Superior temporal gyrus (tissue), 1 donor: ENCODE results near the gene ADGRV1.
"Not testable (repeated sequence)": the region's sequence is repeated elsewhere in the genome, so short reads cannot be mapped to it uniquely, and the experiment has no call there.

Experiments
- DNase-seq: peaks from one replicate; pipeline ENCODE4 v3.0.0-alpha.2; 2016; ENCODE audit errors: extremely low spot score

ADGRV1 gene

GRCh38 chr5:90940227-90940995 lies 381.8 kb downstream of the ADGRV1 start:
- no peak for DNase-seq

GRCh38 chr5:90941002-90941720 lies 382.6 kb downstream of the ADGRV1 start:
- DNase-seq, result no peak

- no peak for DNase-seq
Measured at GRCh38 chr5:90944116-90944515, 385.5 kb downstream of the ADGRV1 start.

GRCh38 chr5:90947667-90948066 lies 389.1 kb downstream of the ADGRV1 start:
- no peak for DNase-seq

GRCh38 chr5:90948969-90949368 lies 390.4 kb downstream of the ADGRV1 start:
- DNase-seq, result no peak

GRCh38 chr5:90949469-90950358 lies 391.1 kb downstream of the ADGRV1 start:
- DNase-seq, result no peak

- DNase-seq, result no peak
Measured at GRCh38 chr5:90955001-90955635, 396.5 kb downstream of the ADGRV1 start.

- no peak for DNase-seq
Measured at GRCh38 chr5:90956511-90957097, 398.0 kb downstream of the ADGRV1 start.

- DNase-seq, result no peak
Measured at GRCh38 chr5:90957906-90958305, 399.3 kb downstream of the ADGRV1 start.

GRCh38 chr5:90959262-90959661 lies 400.7 kb downstream of the ADGRV1 start:
- no peak for DNase-seq

- no peak for DNase-seq
Measured at GRCh38 chr5:90962481-90962880, 403.9 kb downstream of the ADGRV1 start.

GRCh38 chr5:90965110-90965685 lies 406.6 kb downstream of the ADGRV1 start:
- no peak for DNase-seq

GRCh38 chr5:90967443-90967842 lies 408.8 kb downstream of the ADGRV1 start:
- DNase-seq, result no peak

GRCh38 chr5:90967851-90968250 lies 409.3 kb downstream of the ADGRV1 start:
- DNase-seq, result no peak

GRCh38 chr5:90968319-90968718 lies 409.7 kb downstream of the ADGRV1 start:
- no peak for DNase-seq

GRCh38 chr5:90969945-90970344 lies 411.3 kb downstream of the ADGRV1 start:
- not testable (repeated sequence) for DNase-seq

- DNase-seq, result no peak
Measured at GRCh38 chr5:90981177-90981576, 422.6 kb downstream of the ADGRV1 start.

- DNase-seq, result no peak
Measured at GRCh38 chr5:90981821-90982220, 423.2 kb downstream of the ADGRV1 start.

GRCh38 chr5:90982576-90982975 lies 424.0 kb downstream of the ADGRV1 start:
- no peak for DNase-seq

- DNase-seq, result no peak
Measured at GRCh38 chr5:90983148-90983547, 424.6 kb downstream of the ADGRV1 start.

- DNase-seq, result no peak
Measured at GRCh38 chr5:90983711-90984124, 425.1 kb downstream of the ADGRV1 start.
